Prostate gland (tissue), 2 donors: Measurements from ENCODE around the gene TMEM132A. TPM values are rescaled to one million over a fixed set of nuclear protein-coding genes. Genes with fewer than 3 reads are reported as not detected.
A peak's percentile ranks its signal among the peaks of the same experiment; 100 is the strongest.

Source experiments
- DNase-seq: peaks from one replicate; pipeline ENCODE4 v3.0.0-alpha.2; 2019; ENCODE audit warnings: low spot score
- H3K27ac ChIP-seq, 2 donors: fragments of 200-600 bp; sonication (generic); 2 replicates each; pipeline ENCODE4 v1.5.1; 2017 to 2019
- H3K27me3 ChIP-seq: fragments of 200-600 bp; sonication (generic); replicated peaks from 2 replicates; pipeline ENCODE4 v1.5.1; 2019; ENCODE audit not compliant: insufficient read depth
- H3K36me3 ChIP-seq, 2 donors: fragments of 200-600 bp; sonication (generic); 1 replicate in 1 of 2; 2 replicates in 1 of 2; pipeline versions ENCODE4 v1.5.1 to v1.8.1; 2017 to 2019
- H3K4me1 ChIP-seq: fragments of 200-600 bp; sonication (generic); replicated peaks from 2 replicates; pipeline ENCODE4 v1.5.1; 2019
- H3K4me3 ChIP-seq, 2 donors: fragments of 200-600 bp; sonication (generic); 2 replicates each; pipeline ENCODE4 v1.5.1; 2017 to 2019
- H3K9me3 ChIP-seq: fragments of 200-600 bp; sonication (generic); 2 replicates; pipeline ENCODE4 v1.5.1; 2017
- CTCF ChIP-seq, 4 experiments: fragments of 200-600 bp in 2 of 4; fragments of 450-650 bp in 2 of 4; sonication (generic) in 2 of 4; IDR thresholded peaks; 1 replicate in 3 of 4; 2 replicates in 1 of 4; pipeline ENCODE4 v1.5.1; 2016 to 2019; ENCODE audit warnings: antibody characterized with exemption in 4 of 4, mild to moderate bottlenecking in 2 of 4, moderate library complexity in 2 of 4
- POLR2A ChIP-seq: fragments of 450-650 bp; IDR thresholded peaks from one replicate; pipeline ENCODE4 v1.6.1; 2016; ENCODE audit warnings: antibody characterized with exemption, mild to moderate bottlenecking
- POLR2AphosphoS5 ChIP-seq: sonication (generic); formaldehyde crosslinking; IDR thresholded peaks from one replicate; pipeline ENCODE4 v1.6.1; 2017; ENCODE audit warnings: antibody characterized with exemption
- WGBS: methylation state at CpG from one replicate; pipeline ENCODE4 v1.1.5; 2018; 5-methylcytosine and 5-hydroxymethylcytosine counted together
- intact Hi-C: fragments of 100-400 bp; cut with DNase I; formaldehyde crosslinking; loops from one replicate; pipeline ENCODE4 v1.14.2; 2022
- total RNA-seq, 2 donors: library from RNA; depleted of rRNA; stranded (reverse); fragments of >200 nt; gene quantifications; one replicate each; pipeline ENCODE4 v1.1.0, GENCODE V29; 2016

TMEM132A gene
- total RNA-seq, 2 donors from 2014 or later, result 18.7 to 44.5 TPM

- Histone ChIP-seq H3K4me3 (no peak overlapping the region), H3K9me3 (no peaks in the 10 kb centered on the region), H3K4me1 (no peaks in the 10 kb centered on the region), H3K36me3 (no peaks in the 10 kb centered on the region), H3K27ac (no peak overlapping the region), H3K27me3 (no peaks in the 10 kb centered on the region)
- intact Hi-C loops, result no loop called here
- TF ChIP-seq CTCF (IDR thresholded peaks at IDR 0.05), result no peak
- TF ChIP-seq POLR2AphosphoS5, result no peak
- TF ChIP-seq POLR2A, result no peak
- WGBS, result 89% methylated on average over 7 of the region's 7 CpGs
- no peak for DNase-seq
Observed at GRCh38 chr11:60939301-60939700, 15.0 kb downstream of the TMEM132A start.

DNA sequence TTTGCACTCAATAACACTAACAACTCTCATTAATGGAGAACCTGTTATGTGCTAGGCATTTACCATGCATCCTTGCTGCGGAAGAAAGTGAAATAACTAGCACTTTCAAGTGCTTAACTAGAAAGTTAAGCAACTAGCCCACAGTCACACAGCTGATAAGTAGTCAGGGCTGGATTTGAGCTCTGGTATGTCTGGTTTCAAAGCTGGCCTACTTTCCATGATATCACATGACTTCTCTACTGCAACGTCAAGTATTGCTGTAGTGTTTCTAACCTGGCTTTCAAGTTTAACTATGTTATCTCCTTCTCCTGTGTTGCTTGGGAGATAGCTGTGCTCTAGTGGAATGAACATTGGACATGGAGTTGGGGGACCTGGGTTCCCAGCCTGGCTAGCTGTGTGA is 15.6 kb downstream of the TMEM132A start:
- intact Hi-C loops, result no loop called here
- Histone ChIP-seq H3K9me3 (no peaks in the 10 kb centered on the region), H3K27ac (no peak overlapping the region), H3K27me3 (no peaks in the 10 kb centered on the region), H3K4me1 (no peaks in the 10 kb centered on the region), H3K36me3 (no peaks in the 10 kb centered on the region), H3K4me3 (no peak overlapping the region)
- whole genome bisulfite sequencing, result 60% methylated on average over 2 of the region's 2 CpGs
- TF ChIP-seq POLR2AphosphoS5, result no peak
- no peak for TF ChIP-seq CTCF (IDR thresholded peaks at IDR 0.05)
- no peak for TF ChIP-seq POLR2A
- DNase-seq, result no peak

GRCh38 chr11:60941371-60942119 is 17.3 kb downstream of the TMEM132A start:
- TF ChIP-seq POLR2A (no peak), CTCF (IDR thresholded peaks at IDR 0.05) (no peak), POLR2AphosphoS5 (no peak)
- no peak for DNase-seq
- no peaks in the 10 kb centered on the region for H3K9me3 ChIP-seq
- no peak overlapping the region for H3K4me3 ChIP-seq
- no peaks in the 10 kb centered on the region for H3K27me3 ChIP-seq
- intact Hi-C loops, result no loop called here
- 80% methylated on average over 6 of the region's 6 CpGs for WGBS
- H3K27ac ChIP-seq, result no peak overlapping the region
- no peaks in the 10 kb centered on the region for H3K36me3 ChIP-seq
- no peaks in the 10 kb centered on the region for H3K4me1 ChIP-seq

DNA sequence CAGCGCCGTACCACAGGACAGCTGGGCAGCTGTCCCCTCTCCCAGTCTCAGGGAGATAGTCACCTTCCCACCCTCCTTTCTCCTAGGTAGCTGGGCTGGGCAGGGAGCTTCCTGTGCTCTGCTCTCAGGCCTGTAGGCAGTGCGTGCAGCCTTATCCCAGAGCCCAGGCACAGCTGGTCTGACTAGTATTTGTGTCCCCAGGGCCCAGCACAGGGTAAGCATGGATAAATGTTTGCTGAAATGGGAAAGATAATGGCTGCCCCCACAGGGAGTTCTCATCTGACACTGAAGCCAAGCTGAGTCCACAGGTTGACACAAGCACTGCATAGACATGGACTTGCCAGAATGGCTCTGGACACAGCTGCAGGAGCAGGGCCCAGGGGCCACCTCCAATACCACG is 18.0 kb downstream of the TMEM132A start:
- WGBS, result 63% methylated on average over 4 of the region's 4 CpGs
- H3K27ac ChIP-seq, result no peak overlapping the region
- no peaks in the 10 kb centered on the region for H3K9me3 ChIP-seq
- no peak for TF ChIP-seq POLR2AphosphoS5
- no peak for TF ChIP-seq POLR2A
- no peak for TF ChIP-seq CTCF (IDR thresholded peaks at IDR 0.05)
- intact Hi-C loops, result no loop called here
- no peaks in the 10 kb centered on the region for H3K4me1 ChIP-seq
- H3K27me3 ChIP-seq, result no peaks in the 10 kb centered on the region
- DNase-seq, result no peak
- no peaks in the 10 kb centered on the region for H3K36me3 ChIP-seq
- H3K4me3 ChIP-seq, result no peak overlapping the region

GRCh38 chr11:60942970-60943565 is 18.8 kb downstream of the TMEM132A start:
- H3K27me3 ChIP-seq, result no peaks in the 10 kb centered on the region
- no peak overlapping the region for H3K4me3 ChIP-seq
- TF ChIP-seq CTCF (IDR thresholded peaks at IDR 0.05), result no peak
- TF ChIP-seq POLR2A, result no peak
- TF ChIP-seq POLR2AphosphoS5, result peak; percentile 38
- 33% methylated on average over 9 of the region's 9 CpGs for whole genome bisulfite sequencing
- peak; percentile 79 for DNase-seq
- H3K27ac ChIP-seq, result no peak overlapping the region
- H3K36me3 ChIP-seq, result no peaks in the 10 kb centered on the region
- intact Hi-C loops, result no loop called here
- no peaks in the 10 kb centered on the region for H3K4me1 ChIP-seq
- H3K9me3 ChIP-seq, result no peaks in the 10 kb centered on the region
